GM21825 (cell line): ENCODE results near the gene CCDC85C.

ENCODE experiments used
- ATAC-seq: cut with Tn5 transposase; IDR thresholded peaks from one replicate; pipeline ENCODE4 v1.9.1; 2021; ENCODE audit warnings: mild to moderate bottlenecking, moderate library complexity; ENCODE audit not compliant: unreplicated experiment

CCDC85C gene

DNA sequence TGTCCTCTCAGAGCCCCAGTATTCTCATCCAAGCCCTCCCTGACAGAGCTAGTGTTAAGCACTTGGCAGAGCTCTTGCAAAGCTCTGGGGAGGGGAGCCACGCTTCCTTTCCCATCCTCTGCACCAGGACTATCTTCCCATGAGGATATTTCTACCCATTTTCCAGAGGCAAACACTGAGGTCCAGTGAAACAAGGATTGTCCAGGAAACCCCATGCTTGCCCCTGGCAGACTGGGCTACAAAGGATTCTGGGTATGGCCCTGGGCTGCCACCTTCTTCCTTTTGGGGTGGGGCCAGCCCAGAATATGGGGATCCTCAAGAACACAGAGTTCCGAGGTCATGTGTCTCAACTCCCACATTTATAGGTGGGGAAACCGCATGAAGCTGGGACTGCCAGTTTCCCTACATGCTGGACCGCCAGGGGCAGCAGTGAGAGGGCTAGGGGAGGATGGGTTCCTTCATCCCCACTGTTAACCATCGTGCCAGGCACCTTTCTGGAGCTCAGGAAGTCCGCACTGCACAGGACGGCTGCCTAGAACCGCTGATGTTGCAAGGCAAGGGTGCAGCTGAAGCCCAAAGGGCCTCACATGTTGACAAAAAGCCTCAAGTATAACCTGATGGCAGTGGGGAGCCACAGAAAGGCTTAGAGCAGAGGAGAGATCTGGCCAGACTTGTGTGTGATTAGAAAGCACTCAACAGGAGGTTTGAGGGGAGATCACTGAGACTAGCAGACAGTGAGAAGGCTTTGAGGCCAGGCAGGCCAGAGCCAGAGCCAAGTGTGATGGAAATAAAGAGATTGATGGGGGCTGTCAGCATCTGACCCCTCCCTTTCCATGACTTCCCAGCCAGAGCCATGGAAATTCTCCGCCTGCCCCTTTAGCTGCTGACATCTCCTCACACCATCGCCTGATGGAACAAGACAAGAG is 5.5 kb upstream of the CCDC85C start:
- no peak for ATAC-seq

DNA sequence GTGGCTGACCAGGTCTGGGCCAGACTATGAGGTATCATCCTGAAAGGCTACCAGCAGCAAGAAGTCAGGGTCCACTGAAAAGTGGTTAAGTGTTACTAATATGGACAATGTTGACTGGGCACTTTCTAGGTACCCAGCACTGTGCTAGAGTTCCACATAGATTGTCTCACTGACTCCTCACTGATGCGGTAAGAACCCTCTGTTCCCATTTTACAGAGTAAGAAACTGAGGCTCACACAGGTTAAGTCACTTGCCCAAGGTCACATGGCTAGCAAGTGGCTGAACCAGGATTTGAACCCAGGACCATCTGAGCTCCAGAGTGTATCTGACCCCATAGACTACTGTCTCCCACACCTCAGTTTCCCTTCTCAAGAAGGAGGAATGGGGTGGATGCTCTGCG is 4.6 kb upstream of the CCDC85C start:
- ATAC-seq: no peak

DNA sequence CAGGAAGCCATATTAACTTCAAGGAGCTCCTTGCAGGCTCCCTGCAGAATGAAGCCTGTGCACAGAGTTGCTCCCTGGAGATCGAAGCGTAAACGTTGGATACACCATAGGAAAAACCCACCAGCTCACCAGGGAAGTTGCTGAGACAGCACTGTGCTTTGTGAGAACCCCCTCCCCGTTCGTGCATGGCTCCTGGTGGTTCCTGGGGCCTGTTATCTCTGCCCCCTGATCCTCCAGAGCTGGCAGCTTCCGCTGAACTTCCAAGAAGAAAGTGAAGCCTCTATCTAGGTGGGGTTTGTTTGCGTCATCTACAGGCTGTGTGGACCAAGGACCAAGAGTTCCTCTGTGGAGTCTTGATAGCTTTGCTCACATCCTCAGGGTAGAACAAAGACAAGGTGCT is 2.4 kb upstream of the CCDC85C start:
- no peak for ATAC-seq

DNA sequence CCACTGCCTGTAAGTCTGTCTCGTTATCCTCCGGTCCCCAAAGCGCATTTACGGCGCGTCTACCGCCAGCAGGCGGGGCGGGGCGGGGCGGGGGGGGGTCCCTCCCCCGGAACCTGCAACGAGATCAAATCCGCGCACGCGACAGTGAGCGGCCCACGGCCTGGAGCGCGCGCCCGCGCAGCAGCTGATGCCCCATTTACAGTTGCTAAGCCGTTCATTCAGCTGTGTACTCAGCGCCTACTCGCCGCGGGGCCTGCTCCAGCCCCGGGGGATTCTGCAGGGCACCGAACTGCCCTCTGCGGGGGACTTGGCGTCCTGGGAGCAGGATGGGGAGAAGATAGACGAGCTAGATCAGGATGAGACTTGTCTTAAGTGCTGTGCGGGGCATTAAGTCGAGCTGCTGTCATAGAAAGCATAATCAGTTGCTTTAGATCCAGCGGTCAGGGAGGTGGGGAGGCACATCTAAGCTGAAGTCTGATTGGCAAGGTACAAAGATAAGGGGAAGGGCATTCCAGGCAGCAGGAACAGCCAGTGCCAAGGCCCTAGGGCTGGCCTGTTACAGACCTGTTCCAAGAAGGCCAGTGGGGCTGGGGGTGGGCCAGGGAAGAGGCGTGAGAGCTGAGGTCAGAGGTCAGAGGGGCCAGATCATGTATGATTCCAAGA is 1.4 kb upstream of the CCDC85C start:
- ATAC-seq: no peak

GRCh38 chr14:99604766-99605298 is 825 bp upstream of the CCDC85C start:
- peak; percentile 4 for ATAC-seq

DNA sequence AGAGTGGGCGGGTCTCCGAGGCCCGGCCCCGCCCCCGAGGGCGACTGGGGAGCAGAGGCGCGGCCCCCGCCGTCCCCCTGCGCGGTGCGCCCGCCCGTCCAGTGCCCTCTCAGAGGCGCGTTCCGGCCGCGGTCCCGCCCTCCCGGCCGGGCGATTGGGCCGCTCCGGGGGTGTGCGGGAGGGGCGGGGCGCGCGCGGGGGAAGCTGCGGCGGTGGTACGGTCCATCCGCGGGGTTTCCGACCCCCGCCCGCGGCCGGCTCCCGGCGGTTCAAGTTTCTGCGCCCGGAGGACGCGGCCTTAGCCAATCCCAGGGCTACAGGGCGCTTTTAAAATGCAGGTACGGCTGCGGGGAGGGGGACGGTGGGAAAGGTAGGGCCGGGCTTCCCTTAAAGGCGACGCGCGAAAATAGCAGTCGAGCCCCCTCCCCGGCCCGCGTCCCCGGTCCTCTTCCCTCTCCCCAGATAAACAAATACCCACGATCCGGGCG is 315 bp upstream of the CCDC85C start:
- peak; percentile 90 for ATAC-seq

- ATAC-seq: no peak
These were observed 1.1 kb downstream of the CCDC85C start for GRCh38 chr14:99602788-99603415.

- no peak for ATAC-seq
These were observed 1.8 kb downstream of the CCDC85C start for GRCh38 chr14:99602054-99602787.

GRCh38 chr14:99601361-99601831 is 2.6 kb downstream of the CCDC85C start:
- ATAC-seq: no peak

- ATAC-seq: no peak
These were observed 3.6 kb downstream of the CCDC85C start for GRCh38 chr14:99600232-99600888.

DNA sequence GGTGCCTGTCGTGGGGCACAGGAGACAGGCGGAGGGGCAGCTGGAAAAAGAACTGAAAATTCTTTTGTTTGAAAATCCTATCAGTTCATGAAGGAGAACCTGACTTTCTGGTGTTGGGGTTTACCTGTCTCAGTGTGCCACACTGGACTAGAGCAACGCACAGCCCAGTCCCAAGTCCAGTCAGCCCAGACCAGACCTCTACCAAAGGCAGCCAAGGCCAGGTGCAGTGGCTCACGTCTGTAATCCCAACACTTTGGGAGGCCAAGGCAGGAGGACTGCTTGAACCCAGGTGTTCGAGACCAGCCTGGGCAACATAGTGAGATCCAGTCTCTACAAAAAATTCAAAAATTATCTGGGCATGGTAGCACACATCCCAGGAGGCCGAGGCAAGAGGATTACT is 4.6 kb downstream of the CCDC85C start:
- ATAC-seq: no peak

DNA sequence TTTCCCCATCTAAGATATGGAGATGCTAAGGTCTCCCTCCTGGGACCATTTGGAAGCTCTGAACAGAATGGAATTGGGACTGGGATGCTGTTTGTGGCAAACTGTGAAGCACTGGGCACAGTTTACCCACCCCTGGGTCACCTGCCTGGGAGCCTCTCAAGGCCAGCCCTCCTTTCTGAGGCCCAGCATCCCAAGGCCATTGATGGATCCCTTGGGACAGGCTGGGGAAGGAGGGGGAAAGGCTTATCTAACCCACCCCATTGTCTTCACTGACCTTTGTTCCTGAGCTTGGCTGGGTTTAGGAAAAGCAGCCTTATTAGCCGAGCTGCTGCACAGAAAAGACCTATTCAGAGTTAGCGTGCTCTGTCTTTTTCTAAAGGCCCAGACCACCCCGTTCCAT is 5.2 kb downstream of the CCDC85C start:
- no peak for ATAC-seq

DNA sequence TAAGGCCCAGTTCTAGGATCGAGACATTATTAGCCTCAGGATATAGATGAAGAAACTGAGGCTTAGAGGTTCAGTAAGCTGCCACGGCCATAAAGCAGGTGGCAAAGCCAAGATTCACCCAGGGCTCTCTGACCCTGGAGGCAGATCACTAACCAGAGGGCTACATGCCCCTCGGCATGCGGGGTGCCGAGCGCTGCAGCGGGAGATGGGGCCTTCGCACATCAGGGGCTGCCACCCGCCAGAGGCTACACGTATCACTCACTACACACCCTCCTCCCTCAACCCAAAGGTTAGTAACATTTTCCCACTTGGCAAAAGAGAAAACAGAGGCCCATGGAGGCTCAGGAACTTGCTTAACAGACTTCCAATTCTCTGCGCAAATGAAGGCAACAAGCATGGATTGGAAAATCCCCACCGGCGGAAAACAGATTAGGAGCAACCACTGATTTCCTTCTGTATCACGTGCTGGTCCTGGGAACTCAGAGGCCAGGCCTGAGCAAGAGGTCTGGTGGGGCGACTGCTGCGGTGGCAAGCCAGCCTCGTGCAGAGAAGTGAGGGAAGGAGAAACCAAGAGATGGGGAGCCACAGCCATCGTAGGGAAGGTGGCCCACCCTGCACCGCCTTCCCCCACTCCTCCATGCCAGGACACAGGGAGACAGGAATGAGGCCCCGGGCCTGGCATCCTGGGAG is 6.0 kb downstream of the CCDC85C start:
- no peak for ATAC-seq

DNA sequence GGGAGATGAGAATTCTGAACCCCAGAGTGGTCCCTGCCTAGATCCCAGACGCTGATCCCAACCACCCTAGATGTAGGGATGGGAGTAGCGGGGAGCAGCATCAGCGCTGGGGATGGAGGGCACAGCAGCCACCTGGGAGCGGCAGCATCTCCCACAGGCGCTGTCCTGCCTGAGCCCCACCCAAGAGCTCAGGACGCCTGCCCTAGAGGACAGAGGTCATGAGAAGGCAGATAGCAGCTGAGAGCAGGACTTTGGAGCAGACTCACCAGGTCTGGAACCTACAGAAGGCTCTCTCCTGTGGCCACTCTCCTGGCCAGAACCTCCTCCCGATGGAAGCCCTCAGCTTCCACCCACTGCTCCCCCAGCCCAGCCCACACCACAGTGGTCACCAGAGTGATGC is 7.2 kb downstream of the CCDC85C start:
- no peak for ATAC-seq

DNA sequence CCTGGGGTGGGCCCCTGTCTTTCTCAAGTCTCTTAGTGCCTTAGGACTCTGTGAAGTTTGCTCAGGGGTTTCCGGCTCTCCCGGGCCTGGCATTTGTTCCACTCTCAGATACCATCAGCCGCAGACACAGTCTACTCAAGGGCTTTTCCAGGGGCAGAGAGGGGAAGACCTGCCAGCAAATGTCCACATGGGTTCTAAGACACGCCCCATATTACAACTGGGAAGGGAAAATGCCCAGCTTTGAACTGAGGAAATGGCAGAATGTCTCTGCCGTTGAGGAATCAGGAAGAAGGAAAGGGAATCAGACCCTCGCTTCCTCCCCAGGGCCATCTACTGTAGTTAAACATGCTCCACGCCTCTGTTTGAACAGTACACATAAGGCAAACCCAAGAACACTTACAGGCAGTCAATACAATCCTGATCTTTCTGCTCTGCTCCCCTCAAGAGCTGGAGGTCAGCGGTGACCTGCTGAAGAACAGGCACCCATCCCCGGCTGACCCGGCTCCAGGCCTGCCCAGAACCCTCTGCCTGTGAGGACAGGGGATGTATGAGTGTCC is 7.9 kb downstream of the CCDC85C start:
- no peak for ATAC-seq

DNA sequence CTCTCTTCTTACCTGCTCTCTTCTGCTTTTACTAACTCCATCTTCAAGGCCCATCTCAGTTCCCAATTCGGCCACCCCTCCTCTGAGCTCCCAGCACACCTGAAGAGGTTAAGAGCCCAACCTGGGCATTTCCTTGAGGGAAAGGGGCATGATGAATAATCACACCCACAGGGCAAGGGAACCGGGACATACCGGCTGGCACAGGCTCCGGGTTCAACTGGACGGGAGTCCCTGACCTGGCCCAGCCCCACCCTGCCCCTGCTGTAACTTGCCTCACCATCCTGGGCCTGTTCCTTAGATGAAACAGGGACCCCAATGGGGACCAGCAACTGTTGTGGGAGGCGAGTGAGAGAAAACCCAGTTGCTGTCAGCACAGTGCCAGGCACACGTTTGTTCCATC is 8.5 kb downstream of the CCDC85C start:
- no peak for ATAC-seq

- peak; percentile 85 for ATAC-seq
These were observed 9.0 kb downstream of the CCDC85C start for GRCh38 chr14:99595034-99595433.

DNA sequence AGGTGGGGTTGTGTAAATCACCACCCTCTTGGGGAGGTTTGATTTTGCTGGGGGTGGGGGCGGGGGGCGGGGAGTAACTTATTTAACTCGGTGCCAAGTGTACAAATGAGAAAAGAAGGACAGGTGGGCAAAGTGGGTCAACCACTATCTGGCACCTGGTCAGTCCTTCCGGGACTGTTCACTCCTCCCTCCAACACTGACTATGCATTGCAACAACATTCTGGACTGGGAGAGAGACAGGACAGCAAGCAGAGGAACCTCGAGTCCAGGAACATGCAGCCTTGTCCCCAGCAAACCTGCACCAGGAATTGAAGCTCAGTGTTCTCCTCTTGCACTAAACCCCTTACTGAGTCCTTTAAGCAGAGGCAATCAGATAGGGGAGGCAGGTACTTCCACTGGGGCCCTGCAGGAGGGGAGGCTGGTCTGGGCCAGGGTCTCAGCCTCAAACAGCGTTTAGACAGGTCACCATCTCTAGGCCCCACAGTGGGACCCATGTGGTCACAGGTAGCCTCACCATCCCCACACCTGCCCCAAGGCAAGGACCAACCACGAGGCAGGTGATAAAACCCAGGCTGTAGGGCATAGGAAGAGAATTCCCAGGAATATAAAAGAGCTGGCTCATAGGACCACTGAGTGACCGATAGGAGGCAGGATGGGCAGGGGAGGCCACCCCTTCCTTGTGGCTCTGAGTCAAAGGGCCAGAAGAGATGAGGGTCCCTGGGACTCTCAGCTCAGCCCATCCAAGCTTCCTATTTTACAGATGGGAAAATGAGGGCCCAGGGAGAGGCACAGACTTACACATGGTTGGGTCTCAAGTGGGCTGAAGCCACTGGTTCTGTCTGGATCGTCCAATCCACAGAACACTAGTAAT is 9.8 kb downstream of the CCDC85C start:
- ATAC-seq: no peak
